Omental fat pad (tissue), 4 donors: ENCODE results near the gene MCF2L2. TPM values are rescaled to one million over a fixed set of nuclear protein-coding genes. Genes with fewer than 3 reads are reported as not detected.

Experiments
- ATAC-seq: fragments of 150-250 bp; one replicate; pipeline ENCODE4 v1.9.1; 2016; ENCODE audit warnings: mild to moderate bottlenecking, moderate library complexity; ENCODE audit not compliant: low FRiP score
- DNase-seq: peaks from one replicate; pipeline ENCODE4 v3.0.0-alpha.2; 2019; ENCODE audit warnings: low spot score
- total RNA-seq, 4 donors: library from RNA; depleted of rRNA; stranded (reverse); fragments of >200 nt; gene quantifications; one replicate each; pipeline ENCODE4 v1.1.0, GENCODE V29; 2016
- TF ChIP-seq, protein P1 (sequence below), 3 donors: fragments of 450-650 bp; IDR thresholded peaks; one replicate each; pipeline ENCODE4 v1.5.1; 2016 to 2017; ENCODE audit warnings: antibody characterized with exemption in 3 of 3, mild to moderate bottlenecking in 3 of 3, moderate library complexity in 2 of 3

Gene MCF2L2
- total RNA-seq, 4 donors from 2014 or later, result under 0.01 to 0.84 (median 0.39) TPM

DNA sequence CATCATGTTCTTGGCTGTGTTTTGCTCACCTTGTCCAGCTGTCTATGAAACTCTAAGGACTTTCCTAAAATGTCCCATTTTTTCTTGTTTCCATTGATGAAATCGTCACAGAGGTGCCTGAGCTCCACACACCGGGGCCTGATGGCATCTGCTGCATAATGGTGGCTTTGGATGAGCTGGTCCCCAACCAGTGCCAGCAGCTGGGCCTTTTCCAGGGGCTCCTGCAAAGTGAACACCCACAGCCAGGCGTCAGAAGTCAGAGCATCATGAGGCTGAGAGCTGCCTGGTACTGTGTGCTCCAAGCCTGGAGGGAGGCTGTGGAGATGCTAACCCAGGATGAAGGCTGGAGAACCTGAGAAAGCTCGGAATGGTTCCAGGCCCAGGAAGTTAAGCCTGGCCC, 128.4 kb downstream of the MCF2L2 start:
- DNase-seq, result no peak
- ATAC-seq, result no peak
- TF ChIP-seq, protein P1, sequence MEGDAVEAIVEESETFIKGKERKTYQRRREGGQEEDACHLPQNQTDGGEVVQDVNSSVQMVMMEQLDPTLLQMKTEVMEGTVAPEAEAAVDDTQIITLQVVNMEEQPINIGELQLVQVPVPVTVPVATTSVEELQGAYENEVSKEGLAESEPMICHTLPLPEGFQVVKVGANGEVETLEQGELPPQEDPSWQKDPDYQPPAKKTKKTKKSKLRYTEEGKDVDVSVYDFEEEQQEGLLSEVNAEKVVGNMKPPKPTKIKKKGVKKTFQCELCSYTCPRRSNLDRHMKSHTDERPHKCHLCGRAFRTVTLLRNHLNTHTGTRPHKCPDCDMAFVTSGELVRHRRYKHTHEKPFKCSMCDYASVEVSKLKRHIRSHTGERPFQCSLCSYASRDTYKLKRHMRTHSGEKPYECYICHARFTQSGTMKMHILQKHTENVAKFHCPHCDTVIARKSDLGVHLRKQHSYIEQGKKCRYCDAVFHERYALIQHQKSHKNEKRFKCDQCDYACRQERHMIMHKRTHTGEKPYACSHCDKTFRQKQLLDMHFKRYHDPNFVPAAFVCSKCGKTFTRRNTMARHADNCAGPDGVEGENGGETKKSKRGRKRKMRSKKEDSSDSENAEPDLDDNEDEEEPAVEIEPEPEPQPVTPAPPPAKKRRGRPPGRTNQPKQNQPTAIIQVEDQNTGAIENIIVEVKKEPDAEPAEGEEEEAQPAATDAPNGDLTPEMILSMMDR (IDR thresholded peaks at IDR 0.05), result no peak

DNA sequence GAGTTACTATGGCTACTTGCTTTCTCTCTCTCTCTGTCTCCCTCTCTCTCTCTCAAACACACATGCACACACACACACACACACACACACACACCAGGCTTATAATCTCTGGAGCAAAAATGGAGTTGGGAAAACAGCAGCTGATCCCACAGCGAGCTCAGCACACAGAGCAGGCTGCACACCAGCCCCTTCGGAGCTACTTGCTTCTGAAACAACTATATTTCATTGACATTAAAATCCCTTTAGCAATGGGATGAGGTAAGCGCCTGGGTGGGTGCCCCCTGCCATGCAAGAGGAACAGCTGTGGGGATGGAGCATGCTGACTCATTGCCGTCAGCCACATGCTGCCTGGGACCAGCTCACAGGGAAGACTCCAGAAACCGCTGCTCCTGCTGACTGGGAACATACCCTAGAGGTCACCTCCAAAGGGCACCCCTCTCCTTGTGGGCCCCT, 129.7 kb downstream of the MCF2L2 start:
- ATAC-seq, result peak; percentile 38
- TF ChIP-seq, protein P1 (IDR thresholded peaks at IDR 0.05), result no peak
- no peak for DNase-seq

DNA sequence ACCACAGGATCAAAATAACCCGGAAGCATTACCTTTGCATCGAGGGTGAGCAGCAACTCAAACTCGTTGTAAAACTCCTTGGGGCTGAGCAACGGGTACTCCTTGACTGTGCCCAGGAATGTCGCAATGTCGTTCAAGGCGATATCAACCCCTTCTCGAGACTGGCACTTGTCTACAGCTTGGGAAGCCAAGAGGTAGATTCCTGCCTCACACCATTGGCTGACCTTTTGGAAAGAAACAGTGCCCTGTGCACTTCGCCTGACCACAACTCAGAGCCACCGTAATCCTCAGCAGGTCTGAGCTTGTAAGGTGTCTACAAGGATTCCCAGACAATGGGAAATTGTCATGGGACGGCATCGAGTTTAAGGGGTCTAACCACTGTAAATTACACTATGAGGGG, 131.5 kb downstream of the MCF2L2 start:
- TF ChIP-seq, protein P1 (IDR thresholded peaks at IDR 0.05), result no peak
- ATAC-seq (no peak), DNase-seq (no peak)

DNA sequence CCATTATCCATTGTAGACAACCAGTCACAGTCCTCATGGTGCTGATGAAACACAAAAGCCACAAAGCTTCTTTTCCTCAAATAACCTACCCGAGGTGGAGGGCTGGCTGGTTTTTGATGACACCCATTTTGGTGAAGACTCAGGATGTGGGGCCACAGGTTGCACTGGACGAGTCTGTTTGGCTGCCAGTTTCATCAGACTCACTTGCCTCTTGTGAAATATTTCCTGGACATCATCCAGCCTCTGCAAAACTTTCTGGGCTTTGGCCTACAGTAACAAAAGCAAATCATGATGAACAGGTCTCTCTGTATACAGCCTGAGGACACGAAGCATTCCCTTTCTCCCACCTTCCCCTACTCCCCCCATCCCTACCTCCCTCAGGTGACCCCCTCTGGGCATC, 133.2 kb downstream of the MCF2L2 start:
- DNase-seq (no peak), ATAC-seq (peak; percentile 71)
- TF ChIP-seq, protein P1 (IDR thresholded peaks at IDR 0.05), result no peak

DNA sequence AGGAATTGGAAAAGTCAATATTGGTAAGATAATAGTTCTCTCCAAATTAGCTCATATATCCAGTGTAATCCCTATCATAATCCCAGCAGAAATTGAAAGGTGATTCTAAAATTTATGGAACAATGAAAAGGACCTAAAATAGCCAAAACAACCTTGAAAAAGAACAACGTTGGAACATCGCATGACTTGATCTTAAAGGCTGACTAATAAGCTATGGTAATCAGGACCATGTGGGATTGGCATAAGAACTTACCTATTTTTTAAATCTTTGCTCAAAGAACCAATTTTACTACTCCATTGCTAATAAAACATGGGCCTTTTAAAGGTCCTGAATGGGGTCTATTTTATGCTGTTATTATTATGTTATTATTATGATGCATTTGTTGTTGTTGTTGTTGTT, 134.5 kb downstream of the MCF2L2 start:
- DNase-seq, result no peak
- TF ChIP-seq, protein P1 (IDR thresholded peaks at IDR 0.05), result no peak
- ATAC-seq, result no peak

DNA sequence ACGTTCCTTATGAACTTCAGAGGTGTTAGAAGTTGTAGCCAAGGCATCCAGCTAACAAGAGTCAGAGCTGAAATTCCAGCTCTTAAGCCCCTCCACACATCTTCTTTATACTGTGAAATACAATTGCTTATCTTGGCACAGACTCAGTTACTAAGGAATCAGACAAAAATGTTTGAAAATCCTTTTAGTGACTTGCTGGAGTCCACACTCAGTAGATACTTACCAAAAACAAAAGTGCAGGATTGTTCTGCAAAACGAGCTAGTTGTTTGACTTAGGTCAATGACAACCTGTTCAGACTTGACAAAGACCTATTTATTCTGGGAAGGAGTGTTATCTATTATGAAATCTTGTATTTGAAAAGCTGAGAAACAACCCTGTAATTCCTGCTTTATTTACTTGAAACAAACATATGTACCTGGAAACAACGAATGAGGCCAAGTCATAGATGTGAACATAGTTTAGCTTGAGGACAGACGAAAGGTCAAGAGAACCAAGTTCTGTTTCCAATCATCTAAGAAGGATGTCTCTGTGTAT, 136.9 kb downstream of the MCF2L2 start:
- ATAC-seq (no peak), DNase-seq (no peak)
- TF ChIP-seq, protein P1 (IDR thresholded peaks at IDR 0.05), result no peak

DNA sequence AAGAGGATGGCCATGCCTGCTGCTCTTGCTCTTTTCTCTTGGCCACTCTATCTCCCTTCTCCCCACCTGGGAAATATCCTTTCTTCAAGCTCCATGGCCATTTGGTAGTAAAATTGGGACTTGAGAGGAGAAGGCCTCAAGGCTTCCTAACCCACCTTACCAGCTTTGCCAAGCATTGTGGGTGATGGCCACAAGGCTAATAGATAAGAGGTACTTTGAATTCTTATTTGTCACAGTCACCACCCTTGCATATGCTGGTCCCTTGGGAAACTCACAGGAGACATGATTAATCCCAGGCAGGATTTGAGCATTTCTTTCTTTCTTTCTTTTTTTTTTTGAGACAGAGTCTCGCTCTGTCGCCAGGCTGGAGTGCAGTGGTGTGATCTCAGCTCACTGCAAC, 138.2 kb downstream of the MCF2L2 start:
- TF ChIP-seq, protein P1 (IDR thresholded peaks at IDR 0.05), result no peak
- ATAC-seq (no peak), DNase-seq (no peak)
